ENCODE measurements around the gene WDR74.

The WDR74 gene

DNA sequence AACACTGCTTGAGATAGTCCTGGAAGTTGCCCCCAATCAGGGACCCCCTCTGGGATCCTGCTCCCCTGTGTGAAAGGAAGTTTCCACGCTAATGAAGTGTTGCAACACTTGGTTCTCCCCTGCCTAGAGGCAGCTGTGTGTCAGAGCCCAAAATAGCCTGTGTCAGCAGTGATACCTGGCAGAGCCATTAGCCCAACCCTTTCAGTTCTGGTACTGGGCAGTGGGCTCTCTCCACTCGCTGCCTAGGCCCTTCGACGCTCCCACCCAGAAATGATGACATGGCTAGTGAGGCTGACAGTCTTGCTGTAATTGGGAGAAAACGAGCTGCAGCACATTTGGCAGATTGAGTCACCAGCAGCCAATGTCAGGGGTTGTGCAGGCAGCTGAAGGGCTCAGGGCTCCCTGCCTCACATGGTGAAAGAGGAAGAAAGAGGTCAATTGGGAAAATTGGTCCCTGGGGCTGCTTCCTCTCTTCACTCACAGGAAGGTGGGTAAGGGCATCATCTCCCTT, 32.7 kb downstream of the WDR74 start:
- H3K27ac ChIP-seq (replicated peaks): peak overlapping the region; percentile 76
- peak overlapping the region; percentile 91; the same call in 1 of the 2 replicates for H3K4me3 ChIP-seq (replicated peaks; ENCODE audit: insufficient read depth, low read length)
- H3K27me3 ChIP-seq (ENCODE audit: insufficient read depth, poor library complexity, severe bottlenecking): no peaks in the 10 kb centered on the region
- TF ChIP-seq POLR2AphosphoS5 (IDR thresholded peaks at IDR 0.05; ENCODE audit: low read depth): peak; percentile 51; the same call in 1 of the 2 replicates
- TF ChIP-seq, protein P1, sequence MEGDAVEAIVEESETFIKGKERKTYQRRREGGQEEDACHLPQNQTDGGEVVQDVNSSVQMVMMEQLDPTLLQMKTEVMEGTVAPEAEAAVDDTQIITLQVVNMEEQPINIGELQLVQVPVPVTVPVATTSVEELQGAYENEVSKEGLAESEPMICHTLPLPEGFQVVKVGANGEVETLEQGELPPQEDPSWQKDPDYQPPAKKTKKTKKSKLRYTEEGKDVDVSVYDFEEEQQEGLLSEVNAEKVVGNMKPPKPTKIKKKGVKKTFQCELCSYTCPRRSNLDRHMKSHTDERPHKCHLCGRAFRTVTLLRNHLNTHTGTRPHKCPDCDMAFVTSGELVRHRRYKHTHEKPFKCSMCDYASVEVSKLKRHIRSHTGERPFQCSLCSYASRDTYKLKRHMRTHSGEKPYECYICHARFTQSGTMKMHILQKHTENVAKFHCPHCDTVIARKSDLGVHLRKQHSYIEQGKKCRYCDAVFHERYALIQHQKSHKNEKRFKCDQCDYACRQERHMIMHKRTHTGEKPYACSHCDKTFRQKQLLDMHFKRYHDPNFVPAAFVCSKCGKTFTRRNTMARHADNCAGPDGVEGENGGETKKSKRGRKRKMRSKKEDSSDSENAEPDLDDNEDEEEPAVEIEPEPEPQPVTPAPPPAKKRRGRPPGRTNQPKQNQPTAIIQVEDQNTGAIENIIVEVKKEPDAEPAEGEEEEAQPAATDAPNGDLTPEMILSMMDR (IDR thresholded peaks at IDR 0.05; ENCODE audit: insufficient read depth, low read length): no peak
- peak; percentile 53; the same call in 1 of the 2 replicates for TF ChIP-seq SPI1 (IDR thresholded peaks at IDR 0.05; ENCODE audit: borderline replicate concordance, low read depth)
- DNase-seq (ENCODE audit: low read depth in 1 of 2, low spot score in 1 of 2): peak in 1 of 2 experiments; percentile 90

DNA sequence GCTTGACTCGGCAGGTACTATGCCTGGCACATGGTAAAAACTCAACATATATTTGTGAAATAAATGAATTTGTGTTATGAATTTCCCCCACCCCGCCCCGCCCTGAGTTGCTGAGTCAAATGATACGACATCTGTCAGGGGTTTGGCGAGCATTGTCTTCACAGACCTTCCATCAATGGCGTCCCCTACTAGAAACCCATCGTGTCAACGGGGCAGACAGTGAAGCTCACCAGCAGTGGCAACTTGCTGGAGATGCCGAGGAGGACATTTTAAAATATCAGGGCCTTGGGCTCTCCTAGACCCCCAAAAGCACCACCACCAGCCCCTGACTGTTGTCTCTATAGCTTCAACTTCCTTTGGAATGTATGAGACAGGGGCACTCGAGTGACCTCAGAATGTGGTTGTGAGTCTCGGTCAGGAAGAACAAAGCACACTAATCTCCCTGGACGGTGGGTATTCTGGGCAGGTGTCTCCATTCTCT, 33.4 kb downstream of the WDR74 start:
- TF ChIP-seq, protein P1 (IDR thresholded peaks at IDR 0.05; ENCODE audit: insufficient read depth, low read length): no peak
- TF ChIP-seq SPI1 (IDR thresholded peaks at IDR 0.05; ENCODE audit: borderline replicate concordance, low read depth) (no peak), POLR2AphosphoS5 (IDR thresholded peaks at IDR 0.05; ENCODE audit: low read depth) (no peak), GABPA (IDR thresholded peaks at IDR 0.05; ENCODE audit: low read depth) (no peak)
- TF ChIP-seq, protein P2, sequence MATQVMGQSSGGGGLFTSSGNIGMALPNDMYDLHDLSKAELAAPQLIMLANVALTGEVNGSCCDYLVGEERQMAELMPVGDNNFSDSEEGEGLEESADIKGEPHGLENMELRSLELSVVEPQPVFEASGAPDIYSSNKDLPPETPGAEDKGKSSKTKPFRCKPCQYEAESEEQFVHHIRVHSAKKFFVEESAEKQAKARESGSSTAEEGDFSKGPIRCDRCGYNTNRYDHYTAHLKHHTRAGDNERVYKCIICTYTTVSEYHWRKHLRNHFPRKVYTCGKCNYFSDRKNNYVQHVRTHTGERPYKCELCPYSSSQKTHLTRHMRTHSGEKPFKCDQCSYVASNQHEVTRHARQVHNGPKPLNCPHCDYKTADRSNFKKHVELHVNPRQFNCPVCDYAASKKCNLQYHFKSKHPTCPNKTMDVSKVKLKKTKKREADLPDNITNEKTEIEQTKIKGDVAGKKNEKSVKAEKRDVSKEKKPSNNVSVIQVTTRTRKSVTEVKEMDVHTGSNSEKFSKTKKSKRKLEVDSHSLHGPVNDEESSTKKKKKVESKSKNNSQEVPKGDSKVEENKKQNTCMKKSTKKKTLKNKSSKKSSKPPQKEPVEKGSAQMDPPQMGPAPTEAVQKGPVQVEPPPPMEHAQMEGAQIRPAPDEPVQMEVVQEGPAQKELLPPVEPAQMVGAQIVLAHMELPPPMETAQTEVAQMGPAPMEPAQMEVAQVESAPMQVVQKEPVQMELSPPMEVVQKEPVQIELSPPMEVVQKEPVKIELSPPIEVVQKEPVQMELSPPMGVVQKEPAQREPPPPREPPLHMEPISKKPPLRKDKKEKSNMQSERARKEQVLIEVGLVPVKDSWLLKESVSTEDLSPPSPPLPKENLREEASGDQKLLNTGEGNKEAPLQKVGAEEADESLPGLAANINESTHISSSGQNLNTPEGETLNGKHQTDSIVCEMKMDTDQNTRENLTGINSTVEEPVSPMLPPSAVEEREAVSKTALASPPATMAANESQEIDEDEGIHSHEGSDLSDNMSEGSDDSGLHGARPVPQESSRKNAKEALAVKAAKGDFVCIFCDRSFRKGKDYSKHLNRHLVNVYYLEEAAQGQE (IDR thresholded peaks at IDR 0.05; ENCODE audit: insufficient replicate concordance, low read depth): no peak
- Histone ChIP-seq H3K27me3 (ENCODE audit: insufficient read depth, poor library complexity, severe bottlenecking) (no peaks in the 10 kb centered on the region), H3K4me3 (replicated peaks; ENCODE audit: insufficient read depth, low read length) (peak overlapping the region; percentile 91), H3K27ac (replicated peaks) (peak overlapping the region; percentile 76)
- DNase-seq (ENCODE audit: low read depth in 1 of 2, low spot score in 1 of 2): peak in 1 of 2 experiments; percentile 21

DNA sequence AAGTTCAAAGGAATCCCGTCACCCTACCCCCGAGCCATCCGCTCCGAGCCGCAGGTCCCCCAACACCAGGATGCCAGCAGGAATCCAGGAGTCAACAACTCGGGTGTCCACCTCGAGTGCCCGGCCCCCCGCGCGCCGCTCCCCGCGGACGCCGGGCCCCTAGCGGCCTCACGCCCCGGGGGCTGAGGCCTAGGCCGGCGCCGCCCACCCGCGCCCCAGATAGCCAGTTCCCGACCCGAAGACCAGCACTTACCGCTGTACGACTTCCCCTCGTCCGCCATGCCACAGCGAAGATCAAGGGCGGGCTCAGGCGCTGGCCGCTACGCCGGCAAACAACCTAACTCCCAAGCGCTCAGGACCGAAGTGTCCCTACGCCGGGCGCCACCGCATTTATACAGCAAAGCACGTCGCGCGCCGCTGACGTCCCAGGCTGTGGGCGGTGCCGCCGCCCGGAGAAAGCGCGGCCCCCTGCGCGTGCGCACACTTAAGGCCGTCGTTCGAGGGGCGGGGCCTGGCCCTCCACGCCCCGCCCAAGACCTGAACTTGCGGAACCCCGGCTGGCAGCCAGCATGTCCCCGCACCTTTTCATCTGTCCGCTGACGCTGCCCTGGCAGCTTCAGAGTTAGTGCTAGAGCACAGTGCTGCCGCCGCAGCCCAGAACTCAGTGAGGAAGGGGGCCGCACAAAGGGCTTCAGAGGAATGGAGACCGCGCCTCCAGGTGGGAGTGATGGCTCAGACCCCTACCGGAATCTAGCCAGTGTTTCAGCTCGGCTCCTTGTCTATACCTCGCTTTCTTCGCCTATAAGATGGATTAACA, 34.1 kb downstream of the WDR74 start, which contains the start of gene NXF1:
Gene NXF1, minus strand, starts transcription at position 365 of the 817 bp plus-strand sequence. Its CDS starts 84 bp downstream, at position 281.
- DNase-seq (ENCODE audit: low read depth in 1 of 2, low spot score in 1 of 2): peak; percentile 94 to 96
- TF ChIP-seq SPI1 (IDR thresholded peaks at IDR 0.05; ENCODE audit: borderline replicate concordance, low read depth) (peak; percentile 1; the same call in 1 of the 2 replicates), POLR2AphosphoS5 (IDR thresholded peaks at IDR 0.05; ENCODE audit: low read depth) (peak; percentile 100), GABPA (IDR thresholded peaks at IDR 0.05; ENCODE audit: low read depth) (no peak)
- TF ChIP-seq, protein P2 (IDR thresholded peaks at IDR 0.05; ENCODE audit: insufficient replicate concordance, low read depth): peak; percentile 81

More for the DNA sequence above, 34.1 kb downstream of the WDR74 start, which contains the start of gene NXF1:
- peak within 1 kb of the TSS; percentile 91 for H3K4me3 ChIP-seq (replicated peaks; ENCODE audit: insufficient read depth, low read length)
- H3K27ac ChIP-seq (replicated peaks): peak within 1 kb of the TSS; percentile 76
- no peaks in the 10 kb centered on the region for H3K27me3 ChIP-seq (ENCODE audit: insufficient read depth, poor library complexity, severe bottlenecking)
